ENCODE measurements around the gene FUT9. TPM values are rescaled to one million over a fixed set of nuclear protein-coding genes. Genes with fewer than 3 reads are reported as not detected.
A peak's percentile ranks its signal among the peaks of the same experiment; 100 is the strongest.

FUT9 gene
- total RNA-seq, 1 experiment from 2014 or later = not detected

DNA sequence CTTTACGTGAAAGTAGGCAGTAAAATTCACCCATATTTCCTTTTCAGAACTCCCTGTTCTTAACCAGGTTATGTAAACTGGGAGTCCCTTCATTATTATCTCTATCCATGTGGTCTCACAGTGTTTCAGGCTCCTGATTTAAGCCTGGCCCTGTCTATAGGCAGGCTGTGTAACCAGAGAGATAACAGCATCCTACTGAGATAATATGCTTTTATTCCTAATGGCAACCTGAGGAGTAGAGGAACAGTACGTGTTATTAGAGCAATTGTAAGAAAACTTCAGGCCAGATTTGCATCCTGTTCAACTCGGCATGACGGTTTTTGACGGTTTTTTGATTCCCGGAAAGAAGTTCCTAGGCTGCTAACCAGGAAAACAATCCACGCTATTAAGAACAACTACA is 16.9 kb downstream of the FUT9 start:
- no peak overlapping the region for H3K4me3 Mint-ChIP-seq (ENCODE audit: unreplicated experiment)
- H3K36me3 Mint-ChIP-seq (ENCODE audit: insufficient read depth, unreplicated experiment) = no peaks in the 10 kb centered on the region
- TF ChIP-seq, protein P1, sequence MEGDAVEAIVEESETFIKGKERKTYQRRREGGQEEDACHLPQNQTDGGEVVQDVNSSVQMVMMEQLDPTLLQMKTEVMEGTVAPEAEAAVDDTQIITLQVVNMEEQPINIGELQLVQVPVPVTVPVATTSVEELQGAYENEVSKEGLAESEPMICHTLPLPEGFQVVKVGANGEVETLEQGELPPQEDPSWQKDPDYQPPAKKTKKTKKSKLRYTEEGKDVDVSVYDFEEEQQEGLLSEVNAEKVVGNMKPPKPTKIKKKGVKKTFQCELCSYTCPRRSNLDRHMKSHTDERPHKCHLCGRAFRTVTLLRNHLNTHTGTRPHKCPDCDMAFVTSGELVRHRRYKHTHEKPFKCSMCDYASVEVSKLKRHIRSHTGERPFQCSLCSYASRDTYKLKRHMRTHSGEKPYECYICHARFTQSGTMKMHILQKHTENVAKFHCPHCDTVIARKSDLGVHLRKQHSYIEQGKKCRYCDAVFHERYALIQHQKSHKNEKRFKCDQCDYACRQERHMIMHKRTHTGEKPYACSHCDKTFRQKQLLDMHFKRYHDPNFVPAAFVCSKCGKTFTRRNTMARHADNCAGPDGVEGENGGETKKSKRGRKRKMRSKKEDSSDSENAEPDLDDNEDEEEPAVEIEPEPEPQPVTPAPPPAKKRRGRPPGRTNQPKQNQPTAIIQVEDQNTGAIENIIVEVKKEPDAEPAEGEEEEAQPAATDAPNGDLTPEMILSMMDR (IDR thresholded peaks at IDR 0.05; ENCODE audit: unreplicated experiment) = no peak
- DNase-seq (ENCODE audit: unreplicated experiment) = no peak
- no peak overlapping the region for H3K27ac Mint-ChIP-seq (ENCODE audit: low read depth, unreplicated experiment)
- H3K4me1 Mint-ChIP-seq (ENCODE audit: insufficient read depth, unreplicated experiment) = no peaks in the 10 kb centered on the region
- peaks cover 24% of the 10 kb centered on the region for H3K27me3 Mint-ChIP-seq (ENCODE audit: insufficient read depth, unreplicated experiment)
- POLR2A ChIA-PET = no interaction called here
- H3K9me3 Mint-ChIP-seq (ENCODE audit: unreplicated experiment) = no peaks in the 10 kb centered on the region
- CTCF ChIA-PET = no interaction called here
- intact Hi-C loops (cut with micrococcal nuclease) = no loop called here
- BruUV-seq (replicated peaks) = no TSS peak

DNA sequence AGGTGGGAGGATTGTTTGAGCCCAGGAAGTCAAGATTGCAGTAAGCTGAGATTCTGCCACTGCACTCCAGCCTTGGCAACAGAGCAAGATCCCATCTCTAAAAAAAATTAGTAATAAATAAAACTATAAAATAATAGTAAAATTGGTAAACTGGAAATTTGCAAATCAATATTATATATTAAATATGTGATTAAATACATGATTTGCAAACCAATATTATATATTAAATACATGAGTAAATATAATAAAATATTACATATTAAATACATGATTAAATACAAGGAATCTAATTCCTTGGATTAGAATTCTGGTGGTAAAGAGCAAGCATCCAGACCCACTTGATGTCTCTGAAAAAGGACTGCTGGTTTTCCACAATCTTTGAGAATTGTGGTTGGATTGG is 35.8 kb downstream of the FUT9 start:
- Mint-ChIP-seq H3K9me3 (ENCODE audit: unreplicated experiment) (no peaks in the 10 kb centered on the region), H3K36me3 (ENCODE audit: insufficient read depth, unreplicated experiment) (no peaks in the 10 kb centered on the region), H3K27ac (ENCODE audit: low read depth, unreplicated experiment) (no peak overlapping the region), H3K4me1 (ENCODE audit: insufficient read depth, unreplicated experiment) (no peaks in the 10 kb centered on the region), H3K27me3 (ENCODE audit: insufficient read depth, unreplicated experiment) (no peaks in the 10 kb centered on the region), H3K4me3 (ENCODE audit: unreplicated experiment) (no peak overlapping the region)
- no TSS peak for BruUV-seq (replicated peaks)
- CTCF ChIA-PET = no interaction called here
- POLR2A ChIA-PET = no interaction called here
- intact Hi-C loops (cut with micrococcal nuclease) = no loop called here
- TF ChIP-seq, protein P1 (IDR thresholded peaks at IDR 0.05; ENCODE audit: unreplicated experiment) = no peak
- no peak for DNase-seq (ENCODE audit: unreplicated experiment)

DNA sequence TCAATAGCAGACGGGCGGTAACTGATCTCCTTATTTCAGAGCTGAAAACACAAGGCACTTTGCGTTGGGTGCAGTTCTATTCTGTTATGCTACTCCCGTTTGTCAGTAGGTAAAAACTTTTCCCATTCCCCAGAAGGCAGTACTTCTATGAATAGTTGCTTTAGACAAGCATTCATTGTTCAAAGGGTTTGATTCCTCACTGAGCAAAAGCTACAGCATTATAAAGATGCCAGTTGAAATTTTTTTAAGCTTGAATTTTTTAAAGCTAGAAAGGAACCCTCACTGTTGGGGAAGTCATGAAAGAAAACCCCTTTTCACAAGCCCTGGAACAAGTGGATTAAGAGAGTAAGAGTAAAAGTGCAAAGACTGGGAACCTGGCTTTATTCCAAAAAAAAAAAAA is 42.3 kb downstream of the FUT9 start:
- intact Hi-C loops (cut with micrococcal nuclease) = no loop called here
- Mint-ChIP-seq H3K4me1 (ENCODE audit: insufficient read depth, unreplicated experiment) (peaks cover 8% of the 10 kb centered on the region), H3K27me3 (ENCODE audit: insufficient read depth, unreplicated experiment) (no peaks in the 10 kb centered on the region), H3K27ac (ENCODE audit: low read depth, unreplicated experiment) (no peak overlapping the region), H3K4me3 (ENCODE audit: unreplicated experiment) (no peak overlapping the region), H3K36me3 (ENCODE audit: insufficient read depth, unreplicated experiment) (no peaks in the 10 kb centered on the region), H3K9me3 (ENCODE audit: unreplicated experiment) (peaks cover 3% of the 10 kb centered on the region)
- ChIA-PET CTCF (interaction anchor here (0.6 to 0.7 kb wide), 2 partner anchors 18 to 1158 kb away, joined by 3 to 4 read pairs; no protein-coding TSS in a partner anchor), POLR2A (no interaction called here)
- BruUV-seq (replicated peaks) = no TSS peak
- TF ChIP-seq, protein P1 (IDR thresholded peaks at IDR 0.05; ENCODE audit: unreplicated experiment) = no peak
- DNase-seq (ENCODE audit: unreplicated experiment) = no peak

- H3K4me3 Mint-ChIP-seq (ENCODE audit: unreplicated experiment) = no peak overlapping the region
- H3K27me3 Mint-ChIP-seq (ENCODE audit: insufficient read depth, unreplicated experiment) = no peaks in the 10 kb centered on the region
- H3K4me1 Mint-ChIP-seq (ENCODE audit: insufficient read depth, unreplicated experiment) = peaks cover 8% of the 10 kb centered on the region
- TF ChIP-seq, protein P1 (IDR thresholded peaks at IDR 0.05; ENCODE audit: unreplicated experiment) = no peak
- POLR2A ChIA-PET = no interaction called here
- CTCF ChIA-PET = no interaction called here
- peak; percentile 38 for DNase-seq (ENCODE audit: unreplicated experiment)
- BruUV-seq (replicated peaks) = no TSS peak
- H3K9me3 Mint-ChIP-seq (ENCODE audit: unreplicated experiment) = peaks cover 7% of the 10 kb centered on the region
- H3K36me3 Mint-ChIP-seq (ENCODE audit: insufficient read depth, unreplicated experiment) = no peaks in the 10 kb centered on the region
- intact Hi-C loops (cut with micrococcal nuclease) = no loop called here
- peak overlapping the region; percentile 2 for H3K27ac Mint-ChIP-seq (ENCODE audit: low read depth, unreplicated experiment)
Observed at GRCh38 chr6:96059586-96059985, 43.8 kb downstream of the FUT9 start.
